Subcutaneous adipose tissue (tissue), 4 donors: ENCODE data around the gene C16orf46. TPM values are rescaled to one million over a fixed set of nuclear protein-coding genes. Genes with fewer than 3 reads are reported as not detected.

Source experiments
- CTCF ChIP-seq: fragments of 450-650 bp; IDR thresholded peaks from one replicate; pipeline ENCODE4 v1.5.1; 2016; ENCODE audit warnings: low read depth, mild to moderate bottlenecking, control low read depth, antibody characterized with exemption, moderate library complexity
- total RNA-seq, 4 donors: library from RNA; depleted of rRNA; stranded (reverse); fragments of >200 nt; gene quantifications; one replicate each; pipeline ENCODE4 v1.1.0, GENCODE V29; 2016

Gene C16orf46
- total RNA-seq, 4 donors from 2014 or later, result 0.82 to 1.3 TPM; not detected in 2

- TF ChIP-seq CTCF, result no peak
Observed at GRCh38 chr16:81073560-81074330, 3.3 kb downstream of the C16orf46 start.

GRCh38 chr16:81071805-81072204, 5.2 kb downstream of the C16orf46 start:
- no peak for TF ChIP-seq CTCF

GRCh38 chr16:81070979-81071378, 6.1 kb downstream of the C16orf46 start:
- no peak for TF ChIP-seq CTCF

- TF ChIP-seq CTCF, result no peak
Observed at GRCh38 chr16:81069063-81069462, 8.0 kb downstream of the C16orf46 start.

- no peak for TF ChIP-seq CTCF
Observed at GRCh38 chr16:81067166-81067565, 9.9 kb downstream of the C16orf46 start.

GRCh38 chr16:81066681-81067080, 10.4 kb downstream of the C16orf46 start:
- no peak for TF ChIP-seq CTCF

- TF ChIP-seq CTCF, result no peak
Observed at GRCh38 chr16:81061871-81062608, 15.0 kb downstream of the C16orf46 start.
